HAP-1 (cell line): ENCODE data around the gene PDAP1.
A peak's percentile ranks its signal among the peaks of the same experiment; 100 is the strongest.
"Not testable (repeated sequence)": the region's sequence is repeated elsewhere in the genome, so short reads cannot be mapped to it uniquely, and the experiment has no call there.

Source experiments
- DNase-seq, 2 experiments: peaks; one replicate each; pipeline ENCODE4 v3.0.0-alpha.2; 2016 to 2020; ENCODE audit warnings: low spot score in 2 of 2
- H3K27me3 ChIP-seq: fragments of 250-450 bp; sonication (Bioruptor Pico); 2 replicates; pipeline ENCODE4 v1.5.1; 2020; ENCODE audit warnings: low read depth, mild to moderate bottlenecking, moderate library complexity
- H3K36me3 ChIP-seq: fragments of 250-450 bp; sonication (Bioruptor Pico); replicated peaks from 2 replicates; pipeline ENCODE4 v1.5.1; 2020; ENCODE audit warnings: mild to moderate bottlenecking
- H3K4me1 ChIP-seq: fragments of 250-450 bp; sonication (Bioruptor Pico); 2 replicates; pipeline ENCODE4 v1.5.1; 2020; ENCODE audit warnings: mild to moderate bottlenecking
- H3K4me3 ChIP-seq: fragments of 250-450 bp; sonication (Bioruptor Pico); 2 replicates; pipeline ENCODE4 v1.5.1; 2020; ENCODE audit warnings: mild to moderate bottlenecking, moderate library complexity
- H3K9me3 ChIP-seq: fragments of 250-450 bp; sonication (Bioruptor Pico); 2 replicates; pipeline ENCODE4 v1.5.1; 2020; ENCODE audit warnings: mild to moderate bottlenecking, moderate library complexity
- in situ Hi-C: fragments of 300-500 bp; cut with MboI; formaldehyde crosslinking; loops from 3 replicates; pipeline ENCODE4 v1.14.3; 2020; ENCODE audit warnings: low sequenced_read_pairs, inconsistent platforms, mixed read lengths

PDAP1 gene

GRCh38 chr7:99438573-99439480, 30.4 kb upstream of the PDAP1 start, which contains the start of the genes CPSF4 and PTCD1:
TSS of gene CPSF4 (plus strand) at chr7:99438943. CDS start at chr7:99439083, 140 bp downstream.
TSS of gene PTCD1 (minus strand) at chr7:99438798. CDS start at chr7:99435242, 3,556 bp downstream.
- Histone ChIP-seq H3K9me3 (no peaks in the 10 kb centered on the region), H3K36me3 (peaks cover 37% of the 10 kb centered on the region), H3K4me1 (peaks cover 6% of the 10 kb centered on the region), H3K4me3 (peak within 1 kb of the TSS; percentile 89), H3K27me3 (no peaks in the 10 kb centered on the region)
- peak; percentile 90 to 96 for DNase-seq
- in situ Hi-C loops, result no loop called here

GRCh38 chr7:99437946-99438572, 29.7 kb upstream of the PDAP1 start:
- in situ Hi-C loops, result no loop called here
- Histone ChIP-seq H3K27me3 (no peaks in the 10 kb centered on the region), H3K4me1 (peaks cover 6% of the 10 kb centered on the region), H3K4me3 (peak overlapping the region; percentile 89), H3K9me3 (no peaks in the 10 kb centered on the region), H3K36me3 (peaks cover 36% of the 10 kb centered on the region)
- no peak for DNase-seq

- Histone ChIP-seq H3K36me3 (peaks cover 50% of the 10 kb centered on the region), H3K4me3 (no peak overlapping the region), H3K4me1 (no peaks in the 10 kb centered on the region; the same call in 1 of the 2 replicates), H3K27me3 (no peaks in the 10 kb centered on the region), H3K9me3 (no peaks in the 10 kb centered on the region)
- no peak for DNase-seq
- in situ Hi-C loops, result no loop called here
These were observed 24.8 kb upstream of the PDAP1 start for GRCh38 chr7:99433158-99433557.

- in situ Hi-C loops, H3K9me3 ChIP-seq, DNase-seq, H3K4me3 ChIP-seq, H3K27me3 ChIP-seq, H3K4me1 ChIP-seq: not testable (repeated sequence)
- peaks cover 50% of the 10 kb centered on the region for H3K36me3 ChIP-seq
These were observed 23.6 kb upstream of the PDAP1 start for GRCh38 chr7:99431756-99432540.

GRCh38 chr7:99429756-99430155, 21.4 kb upstream of the PDAP1 start:
- DNase-seq, result no peak
- no peaks in the 10 kb centered on the region for H3K27me3 ChIP-seq
- in situ Hi-C loops, result no loop called here
- peaks cover 51% of the 10 kb centered on the region for H3K36me3 ChIP-seq
- no peaks in the 10 kb centered on the region for H3K9me3 ChIP-seq
- H3K4me3 ChIP-seq, result no peak overlapping the region
- H3K4me1 ChIP-seq, result no peaks in the 10 kb centered on the region

GRCh38 chr7:99428972-99429566, 20.7 kb upstream of the PDAP1 start:
- Histone ChIP-seq H3K9me3 (no peaks in the 10 kb centered on the region), H3K36me3 (peaks cover 56% of the 10 kb centered on the region), H3K4me1 (no peaks in the 10 kb centered on the region), H3K4me3 (no peak overlapping the region), H3K27me3 (no peaks in the 10 kb centered on the region)
- in situ Hi-C loops, result no loop called here
- DNase-seq, result no peak

GRCh38 chr7:99424932-99425730, 16.7 kb upstream of the PDAP1 start:
- H3K36me3 ChIP-seq, result peaks cover 53% of the 10 kb centered on the region
- no peak for DNase-seq
- in situ Hi-C loops, result no loop called here

GRCh38 chr7:99422625-99423024, 14.2 kb upstream of the PDAP1 start:
- Histone ChIP-seq H3K4me3 (no peak overlapping the region), H3K9me3 (no peaks in the 10 kb centered on the region), H3K36me3 (peaks cover 60% of the 10 kb centered on the region), H3K4me1 (no peaks in the 10 kb centered on the region), H3K27me3 (no peaks in the 10 kb centered on the region)
- in situ Hi-C loops, result no loop called here
- no peak for DNase-seq

More at GRCh38 chr7:99424932-99425730, 16.7 kb upstream of the PDAP1 start:
- Histone ChIP-seq H3K4me3 (no peak overlapping the region), H3K27me3 (no peaks in the 10 kb centered on the region), H3K9me3 (no peaks in the 10 kb centered on the region), H3K4me1 (no peaks in the 10 kb centered on the region)

GRCh38 chr7:99422186-99422585, 13.8 kb upstream of the PDAP1 start:
- peaks cover 64% of the 10 kb centered on the region for H3K36me3 ChIP-seq
- H3K4me3 ChIP-seq, result no peak overlapping the region
- DNase-seq, result no peak
- in situ Hi-C loops, result no loop called here
- no peaks in the 10 kb centered on the region for H3K9me3 ChIP-seq
- no peaks in the 10 kb centered on the region for H3K4me1 ChIP-seq
- no peaks in the 10 kb centered on the region for H3K27me3 ChIP-seq

GRCh38 chr7:99420986-99421385, 12.6 kb upstream of the PDAP1 start:
- Histone ChIP-seq H3K36me3 (peaks cover 73% of the 10 kb centered on the region), H3K4me3 (no peak overlapping the region), H3K4me1 (no peaks in the 10 kb centered on the region), H3K27me3 (no peaks in the 10 kb centered on the region), H3K9me3 (no peaks in the 10 kb centered on the region)
- DNase-seq, result no peak
- in situ Hi-C loops, result no loop called here

GRCh38 chr7:99420213-99420612, 11.8 kb upstream of the PDAP1 start:
- no peaks in the 10 kb centered on the region for H3K27me3 ChIP-seq
- in situ Hi-C loops, result no loop called here
- no peak for DNase-seq
- no peaks in the 10 kb centered on the region for H3K4me1 ChIP-seq
- no peak overlapping the region for H3K4me3 ChIP-seq
- peaks cover 79% of the 10 kb centered on the region for H3K36me3 ChIP-seq
- no peaks in the 10 kb centered on the region for H3K9me3 ChIP-seq

- peaks cover 79% of the 10 kb centered on the region for H3K36me3 ChIP-seq
- H3K27me3 ChIP-seq, result no peaks in the 10 kb centered on the region
- in situ Hi-C loops, result no loop called here
- H3K4me1 ChIP-seq, result no peaks in the 10 kb centered on the region
- no peak for DNase-seq
- no peak overlapping the region for H3K4me3 ChIP-seq
- H3K9me3 ChIP-seq, result no peaks in the 10 kb centered on the region
These were observed 11.1 kb upstream of the PDAP1 start for GRCh38 chr7:99419323-99420021.
